Neural cell (in vitro differentiated cells): ENCODE measurements around the gene CLEC4F. TPM values are rescaled to one million over a fixed set of nuclear protein-coding genes. Genes with fewer than 3 reads are reported as not detected.
A peak's percentile ranks its signal among the peaks of the same experiment; 100 is the strongest.

Source experiments
- H2AFZ ChIP-seq: fragments of 200-600, 300-800 bp; sonication (generic), shearing (Covaris generic); 2 replicates; pipeline ENCODE4 v1.6.0; 2014; ENCODE audit warnings: low read depth, mild to moderate bottlenecking, antibody characterized with exemption, low read length, moderate library complexity
- H3F3A ChIP-seq: fragments of 200-600 bp; shearing (Covaris generic); 2 replicates; pipeline ENCODE4 v1.6.1; 2016; ENCODE audit warnings: mild to moderate bottlenecking, moderate library complexity, mixed read lengths, antibody characterized with exemption, low read length; ENCODE audit not compliant: insufficient read depth, poor library complexity, severe bottlenecking
- H3K27ac ChIP-seq: fragments of 200-600, 300-800 bp; sonication (generic), shearing (Covaris generic); 2 replicates; pipeline ENCODE4 v1.5.1; 2014; ENCODE audit warnings: mild to moderate bottlenecking, low read length, moderate library complexity
- H3K27me3 ChIP-seq: fragments of 300-800, 200-600 bp; sonication (generic), shearing (Covaris generic); 2 replicates; pipeline ENCODE4 v1.6.0; 2014; ENCODE audit warnings: mild to moderate bottlenecking, low read depth, low read length, moderate library complexity; ENCODE audit not compliant: insufficient read depth
- H3K36me3 ChIP-seq: fragments of 300-800, 200-600 bp; sonication (generic), shearing (Covaris generic); 2 replicates; pipeline ENCODE4 v1.5.1; 2014; ENCODE audit warnings: mild to moderate bottlenecking, antibody characterized with exemption, low read length, moderate library complexity; ENCODE audit not compliant: insufficient read depth
- H3K4me2 ChIP-seq: fragments of 300-800, 200-600 bp; sonication (generic), shearing (Covaris generic); 2 replicates; pipeline ENCODE4 v1.6.0; 2014; ENCODE audit warnings: mild to moderate bottlenecking, low read length
- H3K4me3 ChIP-seq: fragments of 300-800, 200-600 bp; sonication (generic), shearing (Covaris generic); 2 replicates; pipeline ENCODE4 v1.5.1; 2014; ENCODE audit warnings: mild to moderate bottlenecking, low read length, moderate library complexity
- H3K79me2 ChIP-seq: fragments of 200-600 bp; shearing (Covaris generic); replicated peaks from 2 replicates; pipeline ENCODE4 v1.6.0; 2014; ENCODE audit warnings: mild to moderate bottlenecking, low read length, moderate library complexity; ENCODE audit not compliant: insufficient read depth
- H3K9ac ChIP-seq: fragments of 300-800, 200-600 bp; sonication (generic), shearing (Covaris generic); 2 replicates; pipeline ENCODE4 v1.6.1; 2016; ENCODE audit warnings: mild to moderate bottlenecking, low read length, mixed read lengths
- H3K9me2 ChIP-seq: fragments of 200-600 bp; shearing (Covaris generic); 2 replicates; pipeline ENCODE4 v1.6.1; 2016; ENCODE audit warnings: mild to moderate bottlenecking, low read length, mixed read lengths; ENCODE audit not compliant: insufficient read depth
- H3K9me3 ChIP-seq: fragments of 200-600, 300-800 bp; sonication (generic), shearing (Covaris generic); 2 replicates; pipeline ENCODE4 v1.6.1; 2016; ENCODE audit warnings: mild to moderate bottlenecking, mixed run types, low read length, moderate library complexity, mixed read lengths
- H4K20me1 ChIP-seq: fragments of 200-600 bp; shearing (Covaris generic); 2 replicates; pipeline ENCODE4 v1.6.1; 2016; ENCODE audit warnings: mild to moderate bottlenecking, mixed run types; ENCODE audit not compliant: insufficient read depth
- EP300 ChIP-seq: fragments of 450-650 bp; conservative IDR thresholded peaks from 2 replicates; pipeline ENCODE4 v1.6.1; 2014; ENCODE audit warnings: antibody characterized with exemption, mild to moderate bottlenecking, moderate library complexity; ENCODE audit not compliant: poor library complexity, severe bottlenecking
- EZH2 ChIP-seq: fragments of 200-600, 300-800 bp; shearing (Covaris generic), sonication (generic); IDR thresholded peaks from 2 replicates; pipeline ENCODE4 v1.6.1; 2014; ENCODE audit warnings: antibody characterized with exemption, low read length, borderline replicate concordance, mild to moderate bottlenecking; ENCODE audit not compliant: insufficient read depth, poor library complexity, severe bottlenecking
- MXI1 ChIP-seq: fragments of 450-650 bp; conservative IDR thresholded peaks from 2 replicates; pipeline ENCODE4 v1.6.1; 2014; ENCODE audit warnings: antibody characterized with exemption, mild to moderate bottlenecking; ENCODE audit not compliant: poor library complexity, severe bottlenecking
- POLR2AphosphoS5 ChIP-seq: IDR thresholded peaks from 2 replicates; pipeline ENCODE4 v1.6.1; 2012
- RAD21 ChIP-seq: fragments of 450-650 bp; conservative IDR thresholded peaks from 2 replicates; pipeline ENCODE4 v1.6.1; 2014; ENCODE audit warnings: antibody characterized with exemption, mild to moderate bottlenecking, moderate library complexity
- SMC3 ChIP-seq: fragments of 450-650 bp; conservative IDR thresholded peaks from 2 replicates; pipeline ENCODE4 v1.6.1; 2014; ENCODE audit warnings: antibody characterized with exemption, mild to moderate bottlenecking, moderate library complexity; ENCODE audit not compliant: poor library complexity
- polyA plus RNA-seq: library from polyadenylated mRNA; depleted of rRNA; stranded (reverse); fragments of >200 nt; gene quantifications from 2 replicates; pipeline ENCODE4 v1.2.3, GENCODE V29; 2014
- TF ChIP-seq, protein P1 (sequence below): fragments of 450-650 bp; IDR thresholded peaks from 2 replicates; pipeline ENCODE4 v1.5.1; 2014; ENCODE audit warnings: antibody characterized with exemption, mild to moderate bottlenecking, moderate library complexity; ENCODE audit not compliant: poor library complexity, severe bottlenecking
- TF ChIP-seq, protein P2 (sequence below): IDR thresholded peaks from 2 replicates; pipeline ENCODE4 v1.6.1; 2012; ENCODE audit warnings: borderline replicate concordance

CLEC4F gene
- polyA plus RNA-seq, 1 donor from 2014 or later = not detected

DNA sequence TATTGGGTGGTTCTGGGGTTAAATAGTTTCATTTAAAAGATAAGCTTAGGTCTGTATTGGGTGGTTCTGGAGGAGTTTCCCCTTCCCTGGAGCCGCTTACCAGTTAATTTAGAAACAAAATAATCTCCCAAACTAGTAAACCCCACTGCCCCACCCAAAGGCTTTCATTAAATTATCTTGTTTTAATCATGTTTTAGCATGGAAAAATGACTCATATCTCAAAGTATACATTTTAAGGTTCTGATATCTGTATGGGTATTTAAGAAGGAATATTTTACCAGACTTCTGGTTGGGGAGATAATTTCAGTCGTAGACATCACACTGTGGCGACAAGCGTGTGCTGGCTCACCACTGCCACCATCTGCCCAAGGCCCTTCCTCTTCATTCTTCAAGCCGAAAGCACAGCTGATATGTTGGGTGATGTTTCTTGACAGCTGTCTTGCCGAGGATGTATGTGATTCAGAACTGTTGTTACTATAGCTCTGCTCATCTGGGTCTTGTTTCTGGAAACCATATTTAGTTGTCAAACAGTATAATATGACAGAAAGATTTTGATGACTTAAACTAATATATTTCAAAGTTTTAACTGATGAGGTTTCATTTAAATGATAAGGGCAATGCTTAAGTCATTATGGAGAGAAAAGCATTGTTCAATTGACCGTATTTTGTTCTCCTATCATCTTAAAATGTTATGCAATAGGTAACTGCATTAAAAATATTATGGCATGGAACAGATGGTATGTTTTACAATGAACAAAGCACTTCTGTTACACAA lies 35.1 kb downstream of the CLEC4F start:
- Histone ChIP-seq H3K9ac (no peak overlapping the region), H3K4me3 (no peak overlapping the region), H3K9me2 (no peaks in the 10 kb centered on the region), H3K4me2 (no peak overlapping the region), H3K36me3 (no peaks in the 10 kb centered on the region), H4K20me1 (no peaks in the 10 kb centered on the region), H3K79me2 (no peaks in the 10 kb centered on the region), H3F3A (no peaks in the 10 kb centered on the region), H3K27me3 (peaks cover 39% of the 10 kb centered on the region), H2AFZ (no peak overlapping the region), H3K27ac (no peak overlapping the region), H3K9me3 (no peaks in the 10 kb centered on the region)
- TF ChIP-seq EP300 (peak; percentile 46), RAD21 (peak; percentile 80), EZH2 (no peak), POLR2AphosphoS5 (peak; percentile 33), SMC3 (peak; percentile 80)
- TF ChIP-seq, protein P1, sequence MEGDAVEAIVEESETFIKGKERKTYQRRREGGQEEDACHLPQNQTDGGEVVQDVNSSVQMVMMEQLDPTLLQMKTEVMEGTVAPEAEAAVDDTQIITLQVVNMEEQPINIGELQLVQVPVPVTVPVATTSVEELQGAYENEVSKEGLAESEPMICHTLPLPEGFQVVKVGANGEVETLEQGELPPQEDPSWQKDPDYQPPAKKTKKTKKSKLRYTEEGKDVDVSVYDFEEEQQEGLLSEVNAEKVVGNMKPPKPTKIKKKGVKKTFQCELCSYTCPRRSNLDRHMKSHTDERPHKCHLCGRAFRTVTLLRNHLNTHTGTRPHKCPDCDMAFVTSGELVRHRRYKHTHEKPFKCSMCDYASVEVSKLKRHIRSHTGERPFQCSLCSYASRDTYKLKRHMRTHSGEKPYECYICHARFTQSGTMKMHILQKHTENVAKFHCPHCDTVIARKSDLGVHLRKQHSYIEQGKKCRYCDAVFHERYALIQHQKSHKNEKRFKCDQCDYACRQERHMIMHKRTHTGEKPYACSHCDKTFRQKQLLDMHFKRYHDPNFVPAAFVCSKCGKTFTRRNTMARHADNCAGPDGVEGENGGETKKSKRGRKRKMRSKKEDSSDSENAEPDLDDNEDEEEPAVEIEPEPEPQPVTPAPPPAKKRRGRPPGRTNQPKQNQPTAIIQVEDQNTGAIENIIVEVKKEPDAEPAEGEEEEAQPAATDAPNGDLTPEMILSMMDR = peak; percentile 82
- TF ChIP-seq, protein P2, sequence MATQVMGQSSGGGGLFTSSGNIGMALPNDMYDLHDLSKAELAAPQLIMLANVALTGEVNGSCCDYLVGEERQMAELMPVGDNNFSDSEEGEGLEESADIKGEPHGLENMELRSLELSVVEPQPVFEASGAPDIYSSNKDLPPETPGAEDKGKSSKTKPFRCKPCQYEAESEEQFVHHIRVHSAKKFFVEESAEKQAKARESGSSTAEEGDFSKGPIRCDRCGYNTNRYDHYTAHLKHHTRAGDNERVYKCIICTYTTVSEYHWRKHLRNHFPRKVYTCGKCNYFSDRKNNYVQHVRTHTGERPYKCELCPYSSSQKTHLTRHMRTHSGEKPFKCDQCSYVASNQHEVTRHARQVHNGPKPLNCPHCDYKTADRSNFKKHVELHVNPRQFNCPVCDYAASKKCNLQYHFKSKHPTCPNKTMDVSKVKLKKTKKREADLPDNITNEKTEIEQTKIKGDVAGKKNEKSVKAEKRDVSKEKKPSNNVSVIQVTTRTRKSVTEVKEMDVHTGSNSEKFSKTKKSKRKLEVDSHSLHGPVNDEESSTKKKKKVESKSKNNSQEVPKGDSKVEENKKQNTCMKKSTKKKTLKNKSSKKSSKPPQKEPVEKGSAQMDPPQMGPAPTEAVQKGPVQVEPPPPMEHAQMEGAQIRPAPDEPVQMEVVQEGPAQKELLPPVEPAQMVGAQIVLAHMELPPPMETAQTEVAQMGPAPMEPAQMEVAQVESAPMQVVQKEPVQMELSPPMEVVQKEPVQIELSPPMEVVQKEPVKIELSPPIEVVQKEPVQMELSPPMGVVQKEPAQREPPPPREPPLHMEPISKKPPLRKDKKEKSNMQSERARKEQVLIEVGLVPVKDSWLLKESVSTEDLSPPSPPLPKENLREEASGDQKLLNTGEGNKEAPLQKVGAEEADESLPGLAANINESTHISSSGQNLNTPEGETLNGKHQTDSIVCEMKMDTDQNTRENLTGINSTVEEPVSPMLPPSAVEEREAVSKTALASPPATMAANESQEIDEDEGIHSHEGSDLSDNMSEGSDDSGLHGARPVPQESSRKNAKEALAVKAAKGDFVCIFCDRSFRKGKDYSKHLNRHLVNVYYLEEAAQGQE = no peak

DNA sequence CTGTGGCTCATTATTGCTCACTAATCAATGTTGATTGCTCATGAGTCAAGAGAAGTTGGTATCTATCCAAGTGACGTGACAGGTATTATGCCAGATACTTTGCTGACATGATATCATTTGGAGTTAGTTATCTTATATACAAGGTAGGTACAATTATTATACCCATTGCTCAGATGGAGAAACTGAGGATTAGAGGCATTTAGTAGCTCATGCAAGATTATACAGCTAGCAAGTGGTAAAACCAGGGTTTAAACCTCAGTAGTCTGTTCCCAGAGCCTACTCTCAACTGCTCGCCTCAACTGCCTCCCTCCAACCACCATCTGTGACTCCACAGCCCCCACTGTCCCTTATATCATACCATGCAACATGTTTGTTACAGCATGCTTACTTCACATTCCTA lies 36.1 kb downstream of the CLEC4F start:
- Histone ChIP-seq H3K36me3 (no peaks in the 10 kb centered on the region), H3K9me2 (no peaks in the 10 kb centered on the region), H3K79me2 (no peaks in the 10 kb centered on the region), H3K9ac (no peak overlapping the region), H3K4me2 (no peak overlapping the region), H3K27me3 (peaks cover 29% of the 10 kb centered on the region), H3K9me3 (no peaks in the 10 kb centered on the region), H2AFZ (no peak overlapping the region), H4K20me1 (no peaks in the 10 kb centered on the region), H3K27ac (no peak overlapping the region), H3K4me3 (no peak overlapping the region), H3F3A (no peaks in the 10 kb centered on the region)
- TF ChIP-seq, protein P2 = no peak
- TF ChIP-seq EP300 (no peak), POLR2AphosphoS5 (no peak), RAD21 (no peak), MXI1 (no peak)
- TF ChIP-seq, protein P1 = no peak
